Lower leg skin (tissue), 4 donors: ENCODE results near the gene ZNF559. TPM values are rescaled to one million over a fixed set of nuclear protein-coding genes. Genes with fewer than 3 reads are reported as not detected.

Experiments
- DNase-seq, 2 donors: peaks; one replicate each; pipeline ENCODE4 v3.0.0-alpha.2; 2019; ENCODE audit warnings: low spot score in 2 of 2
- H3K4me3 ChIP-seq: fragments of 200-600 bp; sonication (generic); 2 replicates; pipeline ENCODE4 v1.5.1; 2017; ENCODE audit warnings: mild to moderate bottlenecking, low read depth; ENCODE audit not compliant: poor library complexity, severe bottlenecking
- CTCF ChIP-seq, 3 donors: fragments of 450-650 bp; IDR thresholded peaks; one replicate each; pipeline ENCODE4 v1.5.1; 2016; ENCODE audit warnings: antibody characterized with exemption in 3 of 3, mild to moderate bottlenecking in 3 of 3, moderate library complexity in 2 of 3
- POLR2A ChIP-seq, 2 donors: fragments of 450-650 bp; IDR thresholded peaks; one replicate each; pipeline ENCODE4 v1.6.1; 2016 to 2017; ENCODE audit warnings: antibody characterized with exemption in 2 of 2, mild to moderate bottlenecking in 1 of 2, moderate library complexity in 1 of 2
- WGBS, 2 donors: methylation state at CpG; one replicate each; pipeline ENCODE4 v1.1.5; 2018; 5-methylcytosine and 5-hydroxymethylcytosine counted together
- intact Hi-C: fragments of 100-400 bp; cut with DNase I; formaldehyde crosslinking; loops from one replicate; pipeline ENCODE4 v1.15.0; 2023; ENCODE audit warnings: low total_unique reads
- total RNA-seq, 4 donors: library from RNA; depleted of rRNA; stranded (reverse); fragments of >200 nt; gene quantifications; one replicate each; pipeline ENCODE4 v1.1.0, GENCODE V29; 2016

ZNF559 gene
- total RNA-seq, 4 donors from 2014 or later, result 3.6 to 12.8 (median 9.2) TPM

- intact Hi-C loops, result no loop called here
- TF ChIP-seq CTCF (IDR thresholded peaks at IDR 0.05), result no peak
- no peak for TF ChIP-seq POLR2A (IDR thresholded peaks at IDR 0.05)
- no peak for DNase-seq
- no peak overlapping the region for H3K4me3 ChIP-seq
- WGBS, 2 donors, result 93 to 95% methylated on average over 6 of the region's 6 CpGs
Measured at GRCh38 chr19:9370738-9371619, 47.0 kb downstream of the ZNF559 start.

- intact Hi-C loops, result no loop called here
- H3K4me3 ChIP-seq, result no peak overlapping the region
- DNase-seq, result no peak
- 80 to 86% methylated on average over 4 of the region's 4 CpGs for WGBS, 2 donors
- TF ChIP-seq CTCF (IDR thresholded peaks at IDR 0.05) (no peak), POLR2A (IDR thresholded peaks at IDR 0.05) (no peak)
Measured at GRCh38 chr19:9381361-9381785, 57.4 kb downstream of the ZNF559 start.

Other genes with a start within 250 kb of the ZNF559 start
- not detected for gene OR1M1, start 237.1 kb upstream of the ZNF559 start, total RNA-seq
- gene OR7G2, start 216.7 kb upstream of the ZNF559 start, total RNA-seq, result not detected
- gene OR7G1, start 208.4 kb upstream of the ZNF559 start, total RNA-seq, result not detected
- gene OR7G3, start 197.2 kb upstream of the ZNF559 start, total RNA-seq, result not detected
- 10 to 100 TPM; 19.4 to 32.4 (median 29.3) TPM for gene ZNF317, start 183.8 kb upstream of the ZNF559 start, total RNA-seq
- not detected for gene OR7D2, start 145.2 kb upstream of the ZNF559 start, total RNA-seq
- gene OR7D4, start 104.6 kb upstream of the ZNF559 start, total RNA-seq, result not detected
- gene OR7E24, start 73.2 kb upstream of the ZNF559 start, total RNA-seq, result not detected
- 10 to 100 TPM; 12.9 to 19.2 (median 16.1) TPM for gene ZNF699, start 14.3 kb upstream of the ZNF559 start, total RNA-seq
- gene ZNF177, start 38.8 kb downstream of the ZNF559 start, total RNA-seq, result 1 to 10 TPM in 2 of 4 donors, under 1 TPM in 1, not detected in 1; 0.38 to 1.5 (median 1.1) TPM
- 10 to 100 TPM; 19.1 to 34.4 (median 29.8) TPM for gene ZNF266, start 111.4 kb downstream of the ZNF559 start, total RNA-seq
- not detected for gene ZNF560, start 174.4 kb downstream of the ZNF559 start, total RNA-seq
- gene ZNF426, start 214.5 kb downstream of the ZNF559 start, total RNA-seq, result 10 to 100 TPM in 2 of 4 donors, 1 to 10 TPM in 2; 4.6 to 15.7 (median 9.5) TPM